Measurements from ENCODE around the gene LPP.

- TF ChIP-seq GATA2 (IDR thresholded peaks at IDR 0.05; ENCODE audit: low read depth, low read length): no peak
- no peak for TF ChIP-seq GATA3 (IDR thresholded peaks at IDR 0.05; ENCODE audit: low read depth, low read length)
Observed at GRCh38 chr3:188465311-188465710, 311.4 kb downstream of the LPP start.

Data from SH-SY5Y (cell line).